Stomach (tissue), 4 donors: Measurements from ENCODE around the gene TIMM17B.

Source experiments
- POLR2A ChIP-seq, 4 donors: fragments of 450-650 bp; IDR thresholded peaks; one replicate each; pipeline ENCODE4 v1.6.1; 2016; ENCODE audit warnings: antibody characterized with exemption in 4 of 4, control low read depth in 2 of 4, mild to moderate bottlenecking in 1 of 4, moderate library complexity in 1 of 4
- TF ChIP-seq, protein P1 (sequence below), 7 experiments: fragments of 450-650 bp in 4 of 7; fragments of 200-600 bp in 3 of 7; sonication (generic) in 3 of 7; IDR thresholded peaks; one replicate each; pipeline ENCODE4 v1.5.1; 2016 to 2019; ENCODE audit warnings: antibody characterized with exemption in 7 of 7, control low read depth in 2 of 7, mild to moderate bottlenecking in 1 of 7

DNA sequence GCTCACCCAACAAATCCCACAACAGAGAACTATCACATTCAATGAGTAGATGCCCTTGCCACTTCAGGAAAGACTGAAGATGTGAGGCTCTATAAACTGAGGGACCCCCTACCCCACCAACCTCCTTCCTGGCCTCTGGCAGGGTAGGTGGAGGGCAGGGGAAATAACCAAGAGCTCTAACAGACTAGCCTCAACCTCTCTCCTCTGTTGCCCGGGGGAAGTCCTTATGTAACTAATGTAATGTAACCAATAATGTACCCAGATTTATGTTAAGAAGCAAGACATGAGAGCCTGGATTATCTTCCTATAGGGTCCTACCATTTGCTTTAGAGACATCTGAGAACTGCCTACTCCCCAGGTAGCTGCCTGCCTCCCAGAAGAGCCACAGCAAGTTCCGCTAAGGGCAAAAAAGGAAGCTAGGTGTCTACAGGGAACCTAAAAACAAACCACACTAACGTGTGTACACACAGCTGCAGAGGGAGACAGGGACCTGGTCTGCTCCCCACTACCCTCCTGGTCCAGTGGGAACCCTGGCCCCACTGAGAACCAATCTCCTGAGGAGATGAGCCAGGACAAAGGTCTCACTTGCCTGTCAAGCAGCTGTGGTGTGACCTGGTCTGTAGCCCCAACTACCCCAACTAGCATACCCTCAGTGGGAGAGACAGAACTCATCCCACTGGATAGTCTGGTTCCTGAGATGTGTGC, 42.1 kb upstream of the TIMM17B start:
- no peak for TF ChIP-seq POLR2A (IDR thresholded peaks at IDR 0.05)
- TF ChIP-seq, protein P1, sequence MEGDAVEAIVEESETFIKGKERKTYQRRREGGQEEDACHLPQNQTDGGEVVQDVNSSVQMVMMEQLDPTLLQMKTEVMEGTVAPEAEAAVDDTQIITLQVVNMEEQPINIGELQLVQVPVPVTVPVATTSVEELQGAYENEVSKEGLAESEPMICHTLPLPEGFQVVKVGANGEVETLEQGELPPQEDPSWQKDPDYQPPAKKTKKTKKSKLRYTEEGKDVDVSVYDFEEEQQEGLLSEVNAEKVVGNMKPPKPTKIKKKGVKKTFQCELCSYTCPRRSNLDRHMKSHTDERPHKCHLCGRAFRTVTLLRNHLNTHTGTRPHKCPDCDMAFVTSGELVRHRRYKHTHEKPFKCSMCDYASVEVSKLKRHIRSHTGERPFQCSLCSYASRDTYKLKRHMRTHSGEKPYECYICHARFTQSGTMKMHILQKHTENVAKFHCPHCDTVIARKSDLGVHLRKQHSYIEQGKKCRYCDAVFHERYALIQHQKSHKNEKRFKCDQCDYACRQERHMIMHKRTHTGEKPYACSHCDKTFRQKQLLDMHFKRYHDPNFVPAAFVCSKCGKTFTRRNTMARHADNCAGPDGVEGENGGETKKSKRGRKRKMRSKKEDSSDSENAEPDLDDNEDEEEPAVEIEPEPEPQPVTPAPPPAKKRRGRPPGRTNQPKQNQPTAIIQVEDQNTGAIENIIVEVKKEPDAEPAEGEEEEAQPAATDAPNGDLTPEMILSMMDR (IDR thresholded peaks at IDR 0.05), result no peak
